HCT116 (cell line): ENCODE data around the gene GRIK3. TPM values are rescaled to one million over a fixed set of nuclear protein-coding genes. Genes with fewer than 3 reads are reported as not detected.

Experiments used
- ATAC-seq: fragments of 200-7000 bp; cut with Tn5 transposase; 2 replicates; pipeline ENCODE4 v1.9.1; 2020; ENCODE audit warnings: mild to moderate bottlenecking, moderate library complexity
- BruUV-seq: library from RNA; stranded (reverse); fragments of 400-500 nt; replicated peaks from 2 replicates; lab custom pipeline; 2021; lab: Mats Ljungman, UMichigan
- CTCF ChIA-PET: fragments of 300-600 bp; sonication (Branson Sonifier 250); formaldehyde crosslinking; loops from one replicate; lab custom pipeline; 2021; ENCODE audit warnings: antibody characterized with exemption; lab: Charles Lee
- POLR2A ChIA-PET: fragments of 300-600, 350-600 bp; sonication (Branson Sonifier 250); formaldehyde crosslinking; loops from one replicate; lab custom pipeline; 2021; ENCODE audit warnings: antibody characterized with exemption; lab: Charles Lee
- RAD21 ChIA-PET, 2 experiments: fragments of 300-600 bp; sonication (Branson Sonifier 250); formaldehyde crosslinking; loops; one replicate each; lab custom pipeline; 2023; ENCODE audit warnings: low total read pairs in 2 of 2; ENCODE audit not compliant: uncharacterized antibody in 2 of 2, unreplicated experiment in 2 of 2, low non-redundant PET in 1 of 2; lab: Charles Lee
- DNase-seq: peaks from one replicate; pipeline ENCODE4 v3.0.0-alpha.2; 2010; ENCODE audit warnings: low read depth, low spot score
- H2AFZ ChIP-seq: fragments of 200-600 bp; shearing (Covaris generic), sonication (generic); 2 replicates; pipeline ENCODE4 v1.6.1; 2017; ENCODE audit warnings: low read depth, mixed run types, mixed read lengths, antibody characterized with exemption, low read length; ENCODE audit not compliant: poor library complexity, severe bottlenecking
- H3K27ac ChIP-seq: 2 replicates; pipeline ENCODE4 v1.5.1; 2012; ENCODE audit warnings: low read depth, low read length
- H3K27me3 ChIP-seq: fragments of 200-600 bp; sonication (generic); 2 replicates; pipeline ENCODE4 v1.6.1; 2016; ENCODE audit warnings: mixed run types, low read length, mixed read lengths; ENCODE audit not compliant: insufficient read depth
- H3K36me3 ChIP-seq, 2 experiments: fragments of 200-500 bp in 1 of 2; fragments of 200-600 bp in 1 of 2; sonication (Bioruptor generic) in 1 of 2; sonication (generic) in 1 of 2; 2 replicates each; pipeline versions ENCODE4 v1.5.1 to v1.6.1; 2014 to 2016; ENCODE audit warnings: low read length in 2 of 2, inconsistent platforms in 1 of 2, mixed read lengths in 1 of 2, mixed run types in 1 of 2; ENCODE audit not compliant: insufficient read depth in 2 of 2, control insufficient read depth in 1 of 2
- H3K4me1 ChIP-seq, 2 experiments: fragments of 200-600 bp in 1 of 2; sonication (generic) in 1 of 2; 2 replicates each; pipeline versions ENCODE4 v1.5.1 to v1.6.1; 2012 to 2017; ENCODE audit warnings: low read length in 2 of 2, inconsistent platforms in 1 of 2, mild to moderate bottlenecking in 1 of 2, mixed read lengths in 1 of 2, mixed run types in 1 of 2, moderate library complexity in 1 of 2; ENCODE audit not compliant: insufficient read depth in 2 of 2, control insufficient read depth in 1 of 2
- H3K4me2 ChIP-seq: fragments of 200-600 bp; sonication (generic); 2 replicates; pipeline ENCODE4 v1.6.1; 2017; ENCODE audit warnings: mixed run types, low read length, mixed read lengths
- H3K4me3 ChIP-seq, 2 experiments: fragments of 200-600 bp in 1 of 2; sonication (generic) in 1 of 2; replicated peaks in 1 of 2; 2 replicates each; pipeline ENCODE4 v1.5.1; 2011 to 2016; ENCODE audit warnings: low read length in 2 of 2, control low read depth in 1 of 2, low read depth in 1 of 2, mild to moderate bottlenecking in 1 of 2, mixed read lengths in 1 of 2, mixed run types in 1 of 2
- H3K79me2 ChIP-seq: fragments of 200-600 bp; sonication (generic); 2 replicates; pipeline ENCODE4 v1.6.1; 2017; ENCODE audit warnings: mild to moderate bottlenecking, mixed run types, low read length, moderate library complexity, mixed read lengths; ENCODE audit not compliant: insufficient read depth
- H3K9ac ChIP-seq: fragments of 200-600 bp; sonication (generic); 2 replicates; pipeline ENCODE4 v1.6.1; 2016; ENCODE audit warnings: low read length, mixed read lengths
- H3K9me2 ChIP-seq: fragments of 200-600 bp; sonication (generic), shearing (Covaris generic); 2 replicates; pipeline ENCODE4 v1.6.1; 2017; ENCODE audit warnings: mixed run types, mild to moderate bottlenecking, moderate library complexity; ENCODE audit not compliant: insufficient read depth
- H3K9me3 ChIP-seq, 2 experiments: fragments of 200-500 bp in 1 of 2; fragments of 200-600 bp in 1 of 2; sonication (Bioruptor generic) in 1 of 2; sonication (generic) in 1 of 2; 2 replicates each; pipeline ENCODE4 v1.6.1; 2014 to 2017; ENCODE audit warnings: low read length in 2 of 2, mixed read lengths in 2 of 2, inconsistent platforms in 1 of 2, low read depth in 1 of 2, mild to moderate bottlenecking in 1 of 2, mixed run types in 1 of 2, moderate library complexity in 1 of 2; ENCODE audit not compliant: control insufficient read depth in 1 of 2, insufficient read depth in 1 of 2
- H4K20me1 ChIP-seq: fragments of 200-600 bp; sonication (generic), shearing (Covaris generic); 2 replicates; pipeline ENCODE4 v1.6.1; 2017; ENCODE audit warnings: mixed run types, mild to moderate bottlenecking, moderate library complexity; ENCODE audit not compliant: insufficient read depth
- EGR1 ChIP-seq: IDR thresholded peaks from 2 replicates; pipeline ENCODE4 v1.6.1; 2012; ENCODE audit warnings: low read depth
- POLR2AphosphoS5 ChIP-seq: IDR thresholded peaks from 2 replicates; pipeline ENCODE4 v1.6.1; 2011; ENCODE audit warnings: mild to moderate bottlenecking, low read depth, low read length, moderate library complexity
- SP1 ChIP-seq: IDR thresholded peaks from 2 replicates; pipeline ENCODE4 v1.6.1; 2012; ENCODE audit warnings: low read depth
- SRF ChIP-seq: IDR thresholded peaks from 2 replicates; pipeline ENCODE4 v1.6.1; 2012; ENCODE audit warnings: low read depth
- ZNF274 ChIP-seq: fragments of 200-500 bp; sonication (Bioruptor generic); IDR thresholded peaks from 2 replicates; pipeline ENCODE4 v1.6.1; 2014; ENCODE audit warnings: mild to moderate bottlenecking, low read depth, low read length, inconsistent platforms
- intact Hi-C: fragments of 100-400 bp; cut with micrococcal nuclease; formaldehyde crosslinking; loops from 2 replicates; pipeline ENCODE4 v1.10.0; 2022
- total RNA-seq: library from RNA; stranded (reverse); gene quantifications from one replicate; pipeline ENCODE4 v1.2.1, GENCODE V29; 2021; ENCODE audit not compliant: unreplicated experiment
- TF ChIP-seq, protein P1 (sequence below), 3 experiments: fragments of 200-600 bp in 1 of 3; sonication (generic) in 1 of 3; IDR thresholded peaks in 2 of 3; conservative IDR thresholded peaks in 1 of 3; 2 replicates each; pipeline ENCODE4 v1.5.1; 2012 to 2017; ENCODE audit warnings: low read depth in 2 of 3, low read length in 2 of 3, antibody characterized with exemption in 1 of 3, borderline replicate concordance in 1 of 3, control low read depth in 1 of 3, mild to moderate bottlenecking in 1 of 3, mixed read lengths in 1 of 3, mixed run types in 1 of 3, moderate library complexity in 1 of 3; ENCODE audit not compliant: insufficient read depth in 1 of 3
- TF ChIP-seq, protein P2 (sequence below): IDR thresholded peaks from 2 replicates; pipeline ENCODE4 v1.6.1; 2012; ENCODE audit warnings: low read depth

The GRIK3 gene
- total RNA-seq, 1 experiment from 2014 or later: not detected

DNA sequence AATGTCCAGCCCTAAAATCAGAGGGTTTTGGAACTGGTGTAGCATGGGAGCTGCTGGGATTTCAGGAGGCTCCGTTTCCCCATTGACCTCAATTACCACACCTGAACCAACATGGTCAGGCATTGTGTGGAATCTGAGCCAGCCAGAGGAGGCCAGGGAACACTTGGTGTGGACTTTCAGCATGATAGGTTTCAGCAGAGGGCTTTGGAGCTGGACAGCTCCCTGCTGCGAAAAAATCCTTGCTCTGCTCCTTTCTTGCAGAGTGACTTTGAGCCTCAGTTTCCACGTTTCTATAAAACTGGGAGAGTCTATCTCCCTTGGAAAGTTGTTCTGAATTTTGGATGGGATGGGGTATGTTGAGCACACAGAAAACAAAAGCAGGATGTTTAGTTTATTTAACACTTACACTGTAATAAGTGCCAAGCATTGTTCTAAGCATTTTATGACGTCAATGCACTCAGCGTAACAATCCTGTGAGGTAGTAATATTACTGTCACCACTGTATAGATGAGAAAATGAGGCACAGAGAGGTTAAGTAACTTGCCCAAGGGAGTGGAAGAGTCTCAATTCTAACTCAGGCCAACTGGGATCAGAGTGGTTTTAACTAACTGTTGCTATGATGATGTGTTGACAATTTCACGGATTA is 168.0 kb downstream of the GRIK3 start:
- Histone ChIP-seq H3K4me2 (no peak overlapping the region), H3K9ac (no peak overlapping the region)
- RAD21 ChIA-PET: no interaction called here

More for the DNA sequence above, 168.0 kb downstream of the GRIK3 start:
- DNase-seq (no peak), ATAC-seq (no peak)
- Histone ChIP-seq H3K9me2 (no peaks in the 10 kb centered on the region), H4K20me1 (no peaks in the 10 kb centered on the region), H3K36me3 (no peaks in the 10 kb centered on the region), H3K79me2 (no peaks in the 10 kb centered on the region), H3K4me1 (no peaks in the 10 kb centered on the region), H3K9me3 (no peaks in the 10 kb centered on the region), H3K27ac (no peak overlapping the region), H3K4me3 (no peak overlapping the region), H3K27me3 (peaks cover 33% of the 10 kb centered on the region; the same call in 1 of the 2 replicates), H2AFZ (no peak overlapping the region)
- no TSS peak for BruUV-seq
- TF ChIP-seq POLR2AphosphoS5 (no peak), EGR1 (no peak), SRF (no peak), SP1 (no peak), ZNF274 (no peak)
- TF ChIP-seq, protein P1, sequence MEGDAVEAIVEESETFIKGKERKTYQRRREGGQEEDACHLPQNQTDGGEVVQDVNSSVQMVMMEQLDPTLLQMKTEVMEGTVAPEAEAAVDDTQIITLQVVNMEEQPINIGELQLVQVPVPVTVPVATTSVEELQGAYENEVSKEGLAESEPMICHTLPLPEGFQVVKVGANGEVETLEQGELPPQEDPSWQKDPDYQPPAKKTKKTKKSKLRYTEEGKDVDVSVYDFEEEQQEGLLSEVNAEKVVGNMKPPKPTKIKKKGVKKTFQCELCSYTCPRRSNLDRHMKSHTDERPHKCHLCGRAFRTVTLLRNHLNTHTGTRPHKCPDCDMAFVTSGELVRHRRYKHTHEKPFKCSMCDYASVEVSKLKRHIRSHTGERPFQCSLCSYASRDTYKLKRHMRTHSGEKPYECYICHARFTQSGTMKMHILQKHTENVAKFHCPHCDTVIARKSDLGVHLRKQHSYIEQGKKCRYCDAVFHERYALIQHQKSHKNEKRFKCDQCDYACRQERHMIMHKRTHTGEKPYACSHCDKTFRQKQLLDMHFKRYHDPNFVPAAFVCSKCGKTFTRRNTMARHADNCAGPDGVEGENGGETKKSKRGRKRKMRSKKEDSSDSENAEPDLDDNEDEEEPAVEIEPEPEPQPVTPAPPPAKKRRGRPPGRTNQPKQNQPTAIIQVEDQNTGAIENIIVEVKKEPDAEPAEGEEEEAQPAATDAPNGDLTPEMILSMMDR (IDR thresholded peaks at IDR 0.05 in 2 of 3, conservative IDR thresholded peaks at IDR 0.05 in 1 of 3; ENCODE audit: borderline replicate concordance in 1 of 3, insufficient read depth in 1 of 3, low read depth in 2 of 3, low read length in 2 of 3): no peak
- TF ChIP-seq, protein P2, sequence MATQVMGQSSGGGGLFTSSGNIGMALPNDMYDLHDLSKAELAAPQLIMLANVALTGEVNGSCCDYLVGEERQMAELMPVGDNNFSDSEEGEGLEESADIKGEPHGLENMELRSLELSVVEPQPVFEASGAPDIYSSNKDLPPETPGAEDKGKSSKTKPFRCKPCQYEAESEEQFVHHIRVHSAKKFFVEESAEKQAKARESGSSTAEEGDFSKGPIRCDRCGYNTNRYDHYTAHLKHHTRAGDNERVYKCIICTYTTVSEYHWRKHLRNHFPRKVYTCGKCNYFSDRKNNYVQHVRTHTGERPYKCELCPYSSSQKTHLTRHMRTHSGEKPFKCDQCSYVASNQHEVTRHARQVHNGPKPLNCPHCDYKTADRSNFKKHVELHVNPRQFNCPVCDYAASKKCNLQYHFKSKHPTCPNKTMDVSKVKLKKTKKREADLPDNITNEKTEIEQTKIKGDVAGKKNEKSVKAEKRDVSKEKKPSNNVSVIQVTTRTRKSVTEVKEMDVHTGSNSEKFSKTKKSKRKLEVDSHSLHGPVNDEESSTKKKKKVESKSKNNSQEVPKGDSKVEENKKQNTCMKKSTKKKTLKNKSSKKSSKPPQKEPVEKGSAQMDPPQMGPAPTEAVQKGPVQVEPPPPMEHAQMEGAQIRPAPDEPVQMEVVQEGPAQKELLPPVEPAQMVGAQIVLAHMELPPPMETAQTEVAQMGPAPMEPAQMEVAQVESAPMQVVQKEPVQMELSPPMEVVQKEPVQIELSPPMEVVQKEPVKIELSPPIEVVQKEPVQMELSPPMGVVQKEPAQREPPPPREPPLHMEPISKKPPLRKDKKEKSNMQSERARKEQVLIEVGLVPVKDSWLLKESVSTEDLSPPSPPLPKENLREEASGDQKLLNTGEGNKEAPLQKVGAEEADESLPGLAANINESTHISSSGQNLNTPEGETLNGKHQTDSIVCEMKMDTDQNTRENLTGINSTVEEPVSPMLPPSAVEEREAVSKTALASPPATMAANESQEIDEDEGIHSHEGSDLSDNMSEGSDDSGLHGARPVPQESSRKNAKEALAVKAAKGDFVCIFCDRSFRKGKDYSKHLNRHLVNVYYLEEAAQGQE: peak; percentile 48
- POLR2A ChIA-PET: no interaction called here
- intact Hi-C loops: no loop called here
- CTCF ChIA-PET: no interaction called here
